ENCODE data around the gene PTMS.

The PTMS gene

DNA sequence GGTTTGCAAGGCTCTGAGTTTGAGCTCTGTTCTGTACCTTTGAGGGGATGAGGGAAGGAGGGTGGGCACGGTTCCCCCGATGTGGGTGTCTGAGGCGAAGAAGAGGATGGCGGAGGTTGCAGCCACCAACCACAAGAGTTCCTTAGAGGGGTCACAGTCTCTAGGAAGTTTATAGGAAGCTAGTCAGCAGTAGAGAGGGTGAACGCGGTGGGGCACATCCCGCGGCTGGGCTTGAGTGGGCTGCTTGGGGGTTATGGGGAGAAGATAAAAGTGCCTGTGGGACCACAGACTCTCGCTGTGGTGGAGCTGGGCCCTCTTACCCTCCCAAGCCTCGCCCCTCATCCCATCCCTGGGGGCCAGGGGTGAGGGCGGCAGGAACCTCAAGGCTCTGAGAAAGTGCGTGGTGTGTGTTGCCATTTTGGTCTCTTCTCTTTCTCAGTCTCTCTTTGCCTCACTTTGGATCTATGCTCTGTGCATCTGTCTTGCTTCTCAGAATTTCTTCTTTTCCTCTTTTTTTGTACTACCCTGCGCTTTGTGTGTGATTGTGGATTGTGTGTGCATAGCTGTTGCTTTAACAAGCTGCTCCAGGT is 25.9 kb downstream of the PTMS start:
- no peak for DNase-seq

DNA sequence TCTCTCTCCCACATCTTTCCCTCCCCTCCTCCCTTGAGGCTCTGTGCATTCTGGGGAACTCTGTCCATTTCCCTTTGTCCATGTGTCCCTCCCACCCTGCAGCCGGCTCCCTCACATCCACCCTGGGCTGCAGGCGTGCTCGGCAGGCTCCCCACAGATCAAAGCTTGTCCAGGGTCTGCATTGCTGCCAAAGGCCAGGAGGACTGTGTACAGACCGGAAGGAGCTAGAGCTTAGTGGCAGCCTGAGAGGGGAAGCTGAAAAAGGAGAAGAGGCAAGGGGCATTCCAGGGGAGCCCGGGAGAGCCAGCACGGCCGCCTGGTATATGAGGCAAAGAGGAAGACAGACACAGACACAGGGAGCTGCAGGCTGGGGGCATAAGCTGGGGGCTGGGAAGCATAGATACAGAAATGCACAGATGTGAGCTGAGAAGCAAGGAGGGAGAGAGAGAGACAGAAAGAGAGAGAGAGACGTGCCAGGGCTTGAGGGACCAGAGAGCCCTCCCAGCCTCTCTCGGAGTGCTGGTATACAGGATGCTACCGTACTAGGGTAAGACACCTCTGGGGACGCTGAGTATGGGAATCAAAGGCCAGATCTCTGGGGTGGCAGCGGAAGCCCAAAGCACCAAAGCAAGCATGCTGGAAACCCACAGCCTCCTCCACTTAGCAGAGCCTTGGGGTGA is 26.5 kb downstream of the PTMS start:
- no peak for DNase-seq

DNA sequence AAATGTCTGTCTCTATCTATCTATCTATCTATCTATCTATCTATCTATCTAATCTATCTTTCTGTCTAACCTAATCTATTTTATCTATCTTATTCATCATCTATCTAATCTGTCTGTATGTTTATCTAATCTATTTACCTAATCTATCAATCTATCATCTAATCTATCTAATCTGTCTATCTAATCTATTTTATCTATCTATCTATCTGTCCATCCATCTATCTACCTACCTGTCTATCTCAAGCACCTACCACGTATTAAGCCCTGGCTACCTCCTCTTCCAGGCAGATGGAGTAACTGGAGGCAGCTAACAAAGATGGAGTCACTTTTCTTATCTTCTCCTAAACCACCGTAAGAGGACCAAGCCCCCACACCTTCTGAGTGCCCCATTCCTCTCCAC is 28.9 kb downstream of the PTMS start:
- no peak for DNase-seq

GRCh38 chr12:6796576-6796975 is 30.4 kb downstream of the PTMS start:
- no peak for DNase-seq

GRCh38 chr12:6799147-6799546 is 33.0 kb downstream of the PTMS start:
- DNase-seq: no peak

- no peak for DNase-seq
Observed at GRCh38 chr12:6807170-6807569, 41.0 kb downstream of the PTMS start.

- DNase-seq: no peak
Observed at GRCh38 chr12:6809056-6809455, 42.9 kb downstream of the PTMS start.

GRCh38 chr12:6810758-6811157 is 44.6 kb downstream of the PTMS start:
- DNase-seq: no peak

DNA sequence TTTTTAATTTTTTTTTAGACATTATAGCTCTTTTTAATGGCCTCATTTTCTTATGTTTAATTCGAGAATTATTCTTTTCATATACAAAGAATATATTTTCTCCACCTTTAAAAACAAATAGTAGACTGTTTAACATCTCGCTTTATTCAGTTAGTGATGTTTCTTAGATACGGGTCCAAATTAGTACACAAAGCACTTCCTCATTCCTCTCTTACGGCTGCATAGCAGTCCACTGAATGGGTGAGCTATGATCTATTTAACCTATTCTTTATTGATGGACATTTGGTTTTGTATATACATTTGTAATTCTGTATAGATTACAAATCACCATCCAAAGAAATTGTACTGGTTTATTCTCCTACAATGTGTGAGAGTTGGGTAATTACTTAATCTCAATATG is 47.2 kb downstream of the PTMS start:
- DNase-seq: no peak

GRCh38 chr12:6816598-6816997 is 50.4 kb downstream of the PTMS start:
- no peak for DNase-seq

GRCh38 chr12:6817098-6817497 is 50.9 kb downstream of the PTMS start:
- no peak for DNase-seq

- DNase-seq: no peak
Observed at GRCh38 chr12:6817662-6818157, 51.5 kb downstream of the PTMS start.

GRCh38 chr12:6818222-6818621 is 52.1 kb downstream of the PTMS start:
- DNase-seq: no peak

- DNase-seq: no peak
Observed at GRCh38 chr12:6818645-6819044, 52.5 kb downstream of the PTMS start.

- no peak for DNase-seq
Observed at GRCh38 chr12:6819106-6820030, 53.2 kb downstream of the PTMS start.

DNA sequence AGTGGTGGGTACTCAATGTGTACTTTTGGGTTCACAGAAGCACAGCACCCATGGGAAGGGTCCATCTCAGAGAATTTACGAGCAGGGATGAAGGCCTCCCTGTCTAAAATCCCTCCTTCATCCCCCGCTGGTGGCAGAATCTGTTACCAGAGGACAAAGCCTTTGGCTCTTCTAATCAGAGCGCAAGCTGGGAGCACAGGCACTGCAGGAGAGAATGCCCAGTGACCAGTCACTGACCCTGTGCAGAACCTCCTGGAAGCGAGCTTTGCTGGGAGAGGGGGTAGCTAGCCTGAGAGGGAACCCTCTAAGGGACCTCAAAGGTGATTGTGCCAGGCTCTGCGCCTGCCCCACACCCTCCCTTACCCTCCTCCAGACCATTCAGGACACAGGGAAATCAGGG is 54.0 kb downstream of the PTMS start:
- no peak for DNase-seq

All from NCI-H1092 treated with DMSO at 0.1 percent for 48 hours (cell line).